ENCODE data around the gene MDH1B.
"Not testable (repeated sequence)": the region's sequence is repeated elsewhere in the genome, so short reads cannot be mapped to it uniquely, and the experiment has no call there.

The MDH1B gene

DNA sequence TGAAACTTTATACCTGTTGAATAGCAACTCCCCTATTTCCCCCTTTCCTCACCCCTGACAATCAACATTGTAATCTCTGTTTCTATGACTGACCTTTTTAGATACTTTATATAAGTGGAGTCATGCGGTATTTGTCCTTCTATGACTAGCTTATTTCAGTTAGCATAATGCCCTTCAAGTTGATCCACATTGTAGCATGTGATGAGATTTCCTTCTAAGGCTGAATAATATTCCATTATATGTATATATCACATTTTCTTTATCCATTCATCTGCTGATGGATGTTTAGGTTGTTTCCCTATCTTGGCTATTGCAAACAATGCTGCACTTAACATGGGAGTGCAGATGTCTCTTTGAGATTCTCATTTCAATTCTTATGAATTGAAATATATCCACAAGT lies 9.7 kb upstream of the MDH1B start:
- DNase-seq (ENCODE audit: low read depth in 4 of 4, low spot score in 1 of 4): no peak

GRCh38 chr2:206766057-206766930 lies 1.2 kb upstream of the MDH1B start:
- no peak for DNase-seq (ENCODE audit: low read depth in 4 of 4, low spot score in 1 of 4)

- no peak for DNase-seq (ENCODE audit: low read depth in 4 of 4, low spot score in 1 of 4)
These were observed 371 bp downstream of the MDH1B start for GRCh38 chr2:206764673-206765241.

- DNase-seq (ENCODE audit: low read depth in 4 of 4, low spot score in 1 of 4): no peak
These were observed 8.3 kb downstream of the MDH1B start for GRCh38 chr2:206756816-206757215.

GRCh38 chr2:206740800-206741199 lies 24.3 kb downstream of the MDH1B start:
- DNase-seq (ENCODE audit: low read depth in 4 of 4, low spot score in 1 of 4): no peak

GRCh38 chr2:206739271-206739670 lies 25.9 kb downstream of the MDH1B start:
- DNase-seq (ENCODE audit: low read depth in 4 of 4, low spot score in 1 of 4): no peak

GRCh38 chr2:206736935-206737334 lies 28.2 kb downstream of the MDH1B start:
- no peak for DNase-seq (ENCODE audit: low read depth in 4 of 4, low spot score in 1 of 4)

- DNase-seq (ENCODE audit: low read depth in 4 of 4, low spot score in 1 of 4): no peak
These were observed 31.8 kb downstream of the MDH1B start for GRCh38 chr2:206733341-206733740.

DNA sequence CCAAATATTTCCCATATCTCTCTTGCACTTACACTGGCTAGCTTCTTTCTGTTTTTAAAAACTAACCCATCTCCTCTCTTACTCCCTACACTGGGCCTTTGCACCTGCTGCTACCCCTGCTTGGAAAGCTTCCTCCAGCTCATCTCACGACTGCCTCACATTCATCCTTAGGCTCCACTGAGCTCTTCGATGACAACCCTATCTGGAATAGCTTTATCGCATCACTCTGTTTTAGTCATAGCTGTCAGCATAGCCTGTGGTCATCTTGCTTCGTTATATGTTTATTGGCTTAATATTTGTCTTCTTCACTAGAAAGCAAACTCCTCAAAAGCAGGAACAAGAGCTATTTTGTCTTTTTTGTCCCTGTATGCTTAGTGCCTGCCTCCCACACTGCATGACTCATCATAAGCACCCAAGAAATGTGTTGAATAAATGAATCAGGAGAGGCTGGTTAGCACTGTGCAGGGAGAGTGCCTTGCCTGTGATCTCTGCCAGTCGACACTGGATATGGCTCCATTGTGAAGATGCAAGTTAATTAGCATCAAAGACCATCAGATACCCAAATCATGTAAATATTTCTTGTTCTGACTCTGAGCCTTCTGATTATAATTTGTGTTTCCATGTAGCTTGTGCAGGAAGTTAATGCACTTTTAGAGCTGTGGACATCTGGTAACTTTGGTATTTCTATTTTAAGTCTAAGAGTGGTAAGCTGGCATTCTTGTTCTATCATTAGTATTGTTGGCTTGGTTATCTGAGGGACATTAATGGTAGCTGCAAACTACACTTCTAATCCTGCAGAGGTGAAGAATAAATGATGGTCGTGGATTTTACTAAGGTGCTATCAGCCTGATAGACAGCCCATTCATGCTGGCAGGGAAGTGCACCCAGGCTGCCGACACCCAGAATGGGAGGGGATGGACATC lies 36.6 kb downstream of the MDH1B start:
- DNase-seq (ENCODE audit: low read depth in 4 of 4, low spot score in 1 of 4): no peak

- DNase-seq (ENCODE audit: low read depth in 4 of 4, low spot score in 1 of 4): no peak
These were observed 37.8 kb downstream of the MDH1B start for GRCh38 chr2:206727287-206727686.

DNA sequence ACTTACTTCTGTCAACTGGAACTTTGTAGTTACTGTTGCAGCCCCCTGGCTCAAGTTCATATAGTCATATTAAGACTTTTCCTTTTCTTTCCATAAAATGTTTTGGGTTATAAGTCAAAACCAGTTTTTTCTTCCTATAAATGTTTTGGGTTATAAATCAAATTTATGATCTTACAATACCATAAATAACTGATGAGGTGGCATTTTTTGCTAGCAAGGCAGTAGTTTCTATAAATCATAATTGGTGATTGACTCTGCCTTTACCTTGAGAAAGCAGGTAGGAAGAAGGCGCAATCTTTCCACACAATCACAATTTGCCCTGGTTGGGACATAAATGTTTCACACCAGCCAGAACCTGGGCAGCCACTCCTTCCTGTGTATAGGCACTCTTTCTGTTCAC lies 41.8 kb downstream of the MDH1B start:
- DNase-seq (ENCODE audit: low read depth in 4 of 4, low spot score in 1 of 4): no peak

- no peak for DNase-seq (ENCODE audit: low read depth in 4 of 4, low spot score in 1 of 4)
These were observed 43.7 kb downstream of the MDH1B start for GRCh38 chr2:206721256-206721920.

DNA sequence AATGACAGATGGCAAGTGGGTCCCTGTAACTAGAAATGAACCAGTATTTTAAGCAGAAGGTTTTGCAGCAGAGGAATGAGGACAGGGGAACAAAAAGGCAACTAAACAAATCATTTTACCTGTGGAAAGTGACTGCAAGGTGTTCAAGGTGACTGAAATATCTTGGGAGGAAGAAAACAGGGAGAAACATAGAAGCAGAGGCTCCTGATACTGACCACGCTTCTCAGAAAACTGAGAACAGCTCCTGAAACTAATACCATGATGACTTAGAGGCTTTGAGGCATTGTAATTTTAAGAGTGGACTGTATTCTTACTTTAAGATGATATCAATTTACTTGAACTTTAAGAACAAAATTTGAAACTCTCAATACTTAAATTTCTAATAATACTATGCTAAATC lies 46.8 kb downstream of the MDH1B start, which contains the start of gene DYTN:
Gene DYTN (minus strand): TSS at position 101 of the 400 bp plus-strand sequence. CDS start 117 bp downstream, outside the sequence.
- DNase-seq (ENCODE audit: low read depth in 4 of 4, low spot score in 1 of 4): no peak

- no peak for DNase-seq (ENCODE audit: low read depth in 4 of 4, low spot score in 1 of 4)
These were observed 48.5 kb downstream of the MDH1B start for GRCh38 chr2:206716623-206717022.

GRCh38 chr2:206715183-206715582 lies 49.9 kb downstream of the MDH1B start:
- not testable (repeated sequence) for DNase-seq (ENCODE audit: low read depth in 4 of 4, low spot score in 1 of 4)

DNA sequence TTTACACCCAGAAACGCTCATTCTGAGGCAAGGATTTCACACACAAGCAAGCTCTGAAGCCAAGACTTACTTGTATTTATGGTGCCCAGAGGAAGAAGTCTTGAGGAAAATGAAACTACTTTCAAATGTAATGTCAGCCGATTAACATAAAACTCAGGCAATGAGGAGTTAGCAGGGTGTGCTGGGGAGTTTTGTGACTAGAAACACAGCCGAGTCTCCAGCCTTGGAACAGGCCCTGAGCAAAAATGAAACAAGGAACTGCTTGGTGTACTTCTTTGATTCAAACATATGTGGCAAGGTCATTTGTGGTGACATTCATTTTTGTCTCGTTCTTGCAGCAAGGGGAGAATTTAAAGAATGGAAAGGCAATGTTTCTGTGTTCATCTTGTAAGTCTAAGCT lies 51.4 kb downstream of the MDH1B start:
- no peak for DNase-seq (ENCODE audit: low read depth in 4 of 4, low spot score in 1 of 4)

DNA sequence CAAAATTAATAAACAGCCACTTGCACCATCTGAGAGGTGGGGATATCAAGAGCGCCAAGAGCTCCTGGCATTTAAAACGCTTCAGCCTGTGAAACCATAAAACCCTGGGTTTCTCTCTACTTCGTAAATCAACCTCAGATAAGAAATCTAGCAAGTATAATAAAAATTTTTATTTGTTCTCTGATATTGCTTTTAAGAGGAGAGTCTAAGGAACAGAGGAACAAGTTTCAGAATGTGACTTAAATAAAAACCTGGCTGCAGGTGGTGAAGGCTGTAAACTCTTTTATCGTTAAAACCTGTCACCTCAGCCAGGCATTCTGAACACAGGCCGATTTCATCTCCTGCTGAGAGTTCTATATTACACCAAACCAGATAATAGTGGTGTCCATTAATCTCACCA lies 56.8 kb downstream of the MDH1B start:
- DNase-seq (ENCODE audit: low read depth in 4 of 4, low spot score in 1 of 4): no peak

DNA sequence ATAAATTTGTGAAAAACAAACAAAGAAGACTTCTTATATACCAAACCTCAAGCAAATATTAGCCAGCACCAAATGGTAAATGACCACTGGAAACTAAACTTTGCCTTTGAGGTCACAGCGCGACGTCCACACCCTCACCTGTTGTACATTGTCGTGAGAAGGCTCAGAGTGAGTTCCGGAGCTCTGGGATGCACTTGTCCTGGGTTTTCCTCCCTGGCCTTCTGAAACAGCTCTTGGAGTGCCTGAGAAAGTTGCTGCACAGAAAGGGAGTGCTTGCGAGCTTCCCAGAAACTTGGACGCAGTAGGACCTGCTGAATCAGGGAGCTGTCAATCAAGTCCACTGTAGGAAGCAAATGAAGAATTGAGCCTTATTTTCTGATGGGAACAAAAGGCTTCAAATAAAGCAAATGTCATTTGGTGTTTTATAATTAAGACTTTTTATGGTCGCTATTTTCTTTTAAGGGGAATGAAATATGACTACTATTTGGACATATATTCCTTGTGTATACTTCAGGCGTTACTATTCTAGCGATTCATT lies 57.9 kb downstream of the MDH1B start:
- no peak for DNase-seq (ENCODE audit: low read depth in 4 of 4, low spot score in 1 of 4)

GRCh38 chr2:206701952-206702605 lies 63.0 kb downstream of the MDH1B start:
- no peak for DNase-seq (ENCODE audit: low read depth in 4 of 4, low spot score in 1 of 4)

DNA sequence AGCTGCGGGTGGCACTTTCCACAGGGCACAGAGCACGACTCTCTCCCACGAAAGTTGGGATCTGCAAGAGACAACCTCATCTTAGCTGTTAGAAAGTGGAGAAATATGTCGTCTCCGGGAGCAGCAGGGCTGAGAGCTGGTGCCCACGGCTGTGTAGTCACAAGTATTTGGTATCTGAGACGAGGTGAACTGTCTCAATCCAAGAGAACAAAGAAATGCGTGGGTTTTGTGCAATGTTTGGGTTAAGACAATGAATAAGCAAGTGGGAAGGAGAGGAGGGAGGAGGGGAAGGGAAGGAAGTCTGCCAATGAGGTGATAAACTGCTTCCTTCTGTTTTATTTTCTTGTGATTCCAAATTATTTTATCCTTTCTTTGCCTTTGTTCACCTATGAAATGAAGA lies 65.0 kb downstream of the MDH1B start:
- DNase-seq (ENCODE audit: low read depth in 4 of 4, low spot score in 1 of 4): no peak

All from stimulated activated CD4-positive, alpha-beta T cell treated with anti-CD3 and anti-CD28 coated beads, Interleukin-1b, Interleukin-23, amount 100 ng/mL, for 24 hours (primary cell).